Urinary bladder (tissue), 4 donors: ENCODE measurements around the gene ITPR2. TPM values are rescaled to one million over a fixed set of nuclear protein-coding genes. Genes with fewer than 3 reads are reported as not detected.
"Not testable (repeated sequence)": the region's sequence is repeated elsewhere in the genome, so short reads cannot be mapped to it uniquely, and the experiment has no call there.

Source experiments
- DNase-seq: peaks from one replicate; pipeline ENCODE4 v3.0.0-alpha.2; 2015; ENCODE audit errors: extremely low spot score
- H3K27ac ChIP-seq: one replicate; pipeline ENCODE4 v1.5.1; 2013; ENCODE audit warnings: low read depth, mild to moderate bottlenecking, moderate library complexity
- H3K36me3 ChIP-seq: one replicate; pipeline ENCODE4 v1.6.1; 2013; ENCODE audit warnings: mild to moderate bottlenecking, moderate library complexity; ENCODE audit not compliant: insufficient read depth
- H3K4me1 ChIP-seq: one replicate; pipeline ENCODE4 v1.6.1; 2013; ENCODE audit warnings: mild to moderate bottlenecking, moderate library complexity; ENCODE audit not compliant: insufficient read depth
- H3K4me3 ChIP-seq: one replicate; pipeline ENCODE4 v1.5.1; 2013; ENCODE audit warnings: low read depth, low read length
- WGBS: extraction: QIAGEN DNeasy Blood & Tissue Kit; methylation state at CpG from one replicate; pipeline ENCODE4 v1.1.7; 2013; 5-methylcytosine and 5-hydroxymethylcytosine counted together
- polyA plus RNA-seq: library from polyadenylated mRNA; stranded (reverse); fragments of 200-250 nt; gene quantifications from one replicate; pipeline ENCODE4 v1.2.3, GENCODE V29; 2013
- total RNA-seq: library from RNA; depleted of rRNA; stranded (reverse); fragments of >200 nt; gene quantifications from one replicate; pipeline ENCODE4 v1.2.3, GENCODE V29; 2014
- donor health status: healthy with polysubstance abuse.
- donor health status: healthy.

ITPR2 gene
- total and polyA plus RNA-seq, 2 donors = 5.6 to 48.2 TPM

DNA sequence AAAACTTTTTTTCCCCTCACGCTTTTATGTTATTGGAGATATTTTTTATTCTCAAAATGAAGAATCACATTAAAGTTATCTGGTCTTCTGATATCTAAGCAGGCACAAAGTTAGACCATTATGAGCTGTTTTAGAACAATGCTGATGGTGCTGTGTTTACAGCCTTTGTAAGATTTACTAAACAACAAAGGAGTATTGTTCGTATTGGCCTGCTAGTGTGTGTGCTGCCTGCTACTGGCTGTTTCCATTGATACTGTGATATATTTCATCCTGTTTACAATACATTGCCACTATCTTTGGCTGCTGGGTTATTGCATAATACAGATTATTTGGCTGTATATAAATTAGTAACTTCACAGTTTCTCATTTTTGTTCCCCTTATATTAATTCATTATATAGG is 220.8 kb downstream of the ITPR2 start:
- 92% methylated on average over 2 of the region's 2 CpGs for WGBS
- H3K4me1 ChIP-seq = no peaks in the 10 kb centered on the region
- no peak overlapping the region for H3K4me3 ChIP-seq
- H3K27ac ChIP-seq = no peak overlapping the region
- DNase-seq = no peak
- H3K36me3 ChIP-seq = no peaks in the 10 kb centered on the region

DNA sequence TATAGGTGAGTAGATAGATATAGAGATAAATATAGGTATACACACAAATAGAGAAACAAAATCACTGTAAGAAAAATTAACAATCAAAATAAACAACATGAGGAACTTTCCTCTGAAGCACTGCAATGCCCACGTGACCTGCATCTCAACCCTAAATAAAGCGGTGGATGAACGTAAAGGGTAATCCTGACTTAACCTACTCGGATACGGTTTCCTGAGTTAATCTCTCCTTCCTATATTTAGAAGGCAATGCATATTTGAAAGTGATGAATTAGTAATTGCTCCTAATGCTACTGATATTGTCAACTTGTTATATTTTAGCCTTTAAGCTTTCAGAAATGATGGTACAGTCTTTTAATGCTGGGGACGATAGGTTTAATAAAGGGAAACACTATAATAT is 221.4 kb downstream of the ITPR2 start:
- Histone ChIP-seq H3K27ac (no peak overlapping the region), H3K4me3 (no peak overlapping the region), H3K4me1 (no peaks in the 10 kb centered on the region), H3K36me3 (no peaks in the 10 kb centered on the region)
- 85% methylated on average over 6 of the region's 6 CpGs for WGBS
- no peak for DNase-seq

DNA sequence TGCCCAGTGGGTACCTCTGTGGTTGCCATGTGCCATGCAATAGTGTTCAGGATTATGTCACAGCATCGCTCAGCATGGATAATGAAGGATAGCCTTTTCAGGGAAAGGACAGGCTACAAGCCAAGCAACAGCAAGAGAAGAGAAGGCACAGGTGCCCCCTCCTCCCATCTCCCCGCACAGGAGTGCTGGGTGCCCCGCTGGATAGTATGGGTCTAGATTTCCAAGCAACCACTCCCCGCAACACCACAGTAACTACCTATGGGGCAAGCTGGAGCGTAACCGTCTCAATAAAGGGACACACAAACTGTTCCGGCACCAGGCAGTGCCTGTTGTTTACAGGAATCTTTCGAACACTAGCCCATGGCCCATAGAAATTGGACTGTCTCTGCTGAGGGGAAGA is 222.2 kb downstream of the ITPR2 start:
- Histone ChIP-seq H3K36me3 (no peaks in the 10 kb centered on the region), H3K4me1 (no peaks in the 10 kb centered on the region), H3K4me3 (no peak overlapping the region), H3K27ac (no peak overlapping the region)
- 98% methylated on average over 8 of the region's 8 CpGs for WGBS
- DNase-seq = no peak

DNA sequence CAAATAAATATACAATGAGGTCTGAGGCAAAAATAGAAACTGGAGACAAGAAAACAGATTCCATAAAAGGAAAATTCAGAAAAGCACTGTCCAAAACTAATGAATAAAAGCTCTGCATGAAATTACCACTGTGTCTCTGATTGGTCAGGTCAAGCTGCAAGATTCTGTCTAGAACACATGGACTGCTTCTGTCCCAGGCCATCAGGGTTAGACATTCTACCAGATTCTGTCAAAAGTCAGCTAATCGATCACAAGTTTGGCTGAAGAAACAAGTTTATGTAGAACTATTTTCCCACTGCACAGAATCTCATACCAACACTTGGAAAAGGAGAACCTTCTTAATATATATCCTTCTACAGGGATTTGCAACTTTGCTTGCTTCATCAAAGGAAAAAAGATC is 223.0 kb downstream of the ITPR2 start:
- Histone ChIP-seq H3K36me3 (no peaks in the 10 kb centered on the region), H3K4me3 (no peak overlapping the region), H3K4me1 (no peaks in the 10 kb centered on the region), H3K27ac (no peak overlapping the region)
- 83% methylated on average over 1 of the region's 1 CpG for WGBS
- DNase-seq = no peak

DNA sequence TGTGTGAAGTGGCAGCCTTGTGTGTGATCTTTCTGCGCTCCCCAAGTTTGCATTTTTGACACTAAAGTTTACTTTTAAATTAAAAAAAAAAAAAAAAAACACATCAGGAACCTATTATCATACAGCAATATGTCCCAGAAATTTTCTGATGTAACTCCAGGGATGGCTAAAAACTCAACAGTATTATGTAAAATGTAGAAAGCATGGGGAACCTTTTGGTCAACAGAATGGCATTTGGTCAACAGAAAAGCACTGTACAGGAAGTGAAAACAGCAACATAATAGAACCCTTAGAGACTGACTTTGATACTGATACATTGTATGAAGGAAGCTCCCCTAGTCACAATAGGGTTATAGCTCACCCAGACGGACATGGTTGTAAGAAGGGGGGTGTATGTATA is 224.3 kb downstream of the ITPR2 start:
- no peak overlapping the region for H3K27ac ChIP-seq
- H3K4me1 ChIP-seq = no peaks in the 10 kb centered on the region
- WGBS = 88% methylated on average over 2 of the region's 2 CpGs
- no peak for DNase-seq
- H3K4me3 ChIP-seq = no peak overlapping the region
- H3K36me3 ChIP-seq = no peaks in the 10 kb centered on the region

DNA sequence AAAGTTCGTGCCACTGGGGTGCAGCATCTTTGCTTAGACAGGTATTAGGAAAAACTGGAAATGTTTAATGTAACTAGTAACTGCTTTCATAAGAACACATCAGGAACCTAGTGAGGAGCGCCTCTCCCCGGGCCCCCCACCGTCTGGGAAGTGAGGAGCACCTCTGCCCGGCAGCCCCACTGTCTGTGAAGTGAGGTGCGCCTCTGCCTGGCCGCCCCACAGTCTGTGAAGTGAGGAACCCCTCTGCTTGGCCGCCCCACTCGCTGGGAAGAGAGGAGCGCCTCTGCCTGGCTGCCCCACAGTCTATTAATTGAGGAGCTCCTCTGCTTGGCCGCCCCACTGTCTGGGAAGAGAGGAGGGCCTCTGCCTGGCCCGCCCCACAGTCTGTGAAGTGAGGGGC is 224.7 kb downstream of the ITPR2 start:
- no peak for DNase-seq
- H3K4me1 ChIP-seq = no peaks in the 10 kb centered on the region
- no peaks in the 10 kb centered on the region for H3K36me3 ChIP-seq
- WGBS = 97% methylated on average over 12 of the region's 12 CpGs
- H3K27ac ChIP-seq = no peak overlapping the region
- H3K4me3 ChIP-seq = no peak overlapping the region

DNA sequence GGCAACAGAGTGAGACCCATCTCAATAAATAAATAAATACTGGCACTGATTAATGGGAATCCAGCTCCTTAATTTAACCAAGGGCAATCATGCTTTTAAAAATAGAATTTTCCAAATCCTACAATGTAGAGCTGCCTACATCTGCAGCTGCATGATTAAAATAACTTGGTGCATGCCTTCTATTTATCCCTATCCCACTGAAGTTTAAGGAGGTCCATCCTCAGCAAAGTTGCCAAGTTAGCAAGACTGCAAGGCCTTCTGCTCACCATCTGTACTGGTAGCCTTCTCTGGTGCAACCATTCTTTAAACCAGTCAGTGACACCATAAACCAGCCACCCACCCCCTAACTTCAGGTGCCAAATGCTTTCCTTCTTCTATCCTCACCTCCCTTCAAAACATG is 226.1 kb downstream of the ITPR2 start:
- no peak for DNase-seq
- Histone ChIP-seq H3K27ac (no peak overlapping the region), H3K4me3 (no peak overlapping the region), H3K4me1 (no peaks in the 10 kb centered on the region), H3K36me3 (no peaks in the 10 kb centered on the region)

DNA sequence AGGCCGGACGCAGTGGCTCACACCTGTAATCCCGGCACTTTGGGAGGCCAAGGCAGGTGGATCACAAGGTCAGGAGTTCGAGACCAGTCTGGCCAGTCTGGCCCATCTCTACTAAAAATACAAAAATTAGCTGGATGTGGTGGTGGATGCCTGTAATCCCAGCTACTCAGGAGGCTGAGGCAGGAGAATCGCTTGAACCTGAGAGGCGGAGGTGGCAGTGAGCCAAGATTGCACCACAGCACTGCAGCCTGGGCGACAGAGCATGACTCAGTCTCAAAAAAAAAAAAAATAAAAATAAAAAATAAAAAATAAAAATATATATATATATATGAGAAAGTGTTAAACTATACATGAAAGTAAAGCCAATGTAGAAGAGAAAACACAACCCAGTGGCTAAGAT is 228.2 kb downstream of the ITPR2 start:
- H3K36me3 ChIP-seq, H3K4me3 ChIP-seq, H3K27ac ChIP-seq, DNase-seq, H3K4me1 ChIP-seq: not testable (repeated sequence)
- WGBS = 95% methylated on average over 7 of the region's 7 CpGs

DNA sequence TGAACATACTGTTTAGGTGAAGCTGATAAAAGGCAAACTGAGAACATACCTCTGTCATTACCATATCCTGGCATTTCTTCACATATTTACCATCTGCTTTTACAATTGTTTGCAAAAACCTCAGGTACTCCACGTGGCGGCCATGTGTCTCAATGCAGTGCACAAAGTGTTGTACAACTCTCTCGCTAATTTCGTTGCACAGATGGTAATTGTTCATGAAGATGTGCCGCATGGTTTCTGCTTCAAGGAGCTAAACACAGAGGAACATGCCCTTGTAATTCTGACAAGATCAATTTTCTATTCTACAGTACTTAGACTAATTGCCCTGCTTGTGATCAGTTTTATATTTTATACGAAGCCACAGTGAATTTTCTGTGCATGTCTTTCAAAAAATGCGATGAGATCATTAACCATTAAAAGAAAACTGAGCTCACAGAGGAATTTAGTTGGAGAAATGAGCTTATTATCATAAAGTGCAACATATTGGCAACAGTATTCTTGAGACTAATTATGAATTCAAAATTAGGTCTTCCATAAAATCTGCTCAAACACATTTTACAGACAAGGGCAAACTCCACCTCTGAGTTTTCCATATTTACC is 233.8 kb downstream of the ITPR2 start:
- peaks cover 2% of the 10 kb centered on the region for H3K36me3 ChIP-seq

DNA sequence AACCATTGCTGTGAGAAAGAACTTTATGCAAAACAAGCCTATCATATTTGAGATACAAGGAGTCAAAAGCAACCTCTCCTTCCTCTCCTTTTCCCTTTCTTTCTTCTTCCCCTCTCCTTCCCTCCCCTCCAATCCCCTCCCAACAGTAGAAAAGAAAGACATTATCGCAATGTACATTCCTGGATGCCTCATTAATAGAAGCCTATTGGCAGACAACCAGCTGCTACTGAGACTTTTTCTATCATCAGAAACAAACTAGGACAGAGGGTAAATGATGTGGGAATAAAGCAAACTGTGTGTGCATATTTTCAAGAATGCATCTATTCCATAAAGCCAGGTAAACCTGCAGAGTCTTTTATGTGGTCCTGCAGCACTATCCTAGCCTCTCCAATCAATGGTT is 237.2 kb downstream of the ITPR2 start:
- Histone ChIP-seq H3K4me1 (no peaks in the 10 kb centered on the region), H3K27ac (no peak overlapping the region), H3K4me3 (no peak overlapping the region), H3K36me3 (peaks cover 2% of the 10 kb centered on the region)
- no peak for DNase-seq
- WGBS = 86% methylated on average over 1 of the region's 1 CpG

More for the DNA sequence above, 233.8 kb downstream of the ITPR2 start:
- H3K4me1 ChIP-seq = no peaks in the 10 kb centered on the region
- DNase-seq = no peak
- no peak overlapping the region for H3K4me3 ChIP-seq
- WGBS = 87% methylated on average over 7 of the region's 7 CpGs
- no peak overlapping the region for H3K27ac ChIP-seq

DNA sequence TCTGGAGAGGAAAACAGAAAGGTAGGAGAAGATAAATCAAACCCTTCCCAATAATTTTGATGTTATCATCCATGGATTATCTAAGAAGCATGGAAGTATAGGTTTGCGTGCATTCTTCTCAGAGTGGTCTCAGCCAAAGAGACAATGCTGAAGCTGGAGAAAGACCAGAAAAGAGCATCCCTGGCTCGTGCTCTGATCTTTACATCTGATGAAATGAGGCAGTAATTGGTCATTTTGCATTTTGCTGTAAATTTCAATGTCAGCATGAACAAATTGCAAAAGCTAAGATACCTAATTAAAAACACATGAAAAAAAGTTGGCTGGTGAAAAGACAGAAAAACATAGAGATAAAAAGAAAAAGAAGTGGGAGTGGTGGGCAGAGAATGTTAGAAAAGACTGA is 252.4 kb downstream of the ITPR2 start:
- H3K4me1 ChIP-seq = no peaks in the 10 kb centered on the region
- no peak overlapping the region for H3K27ac ChIP-seq
- peaks cover 3% of the 10 kb centered on the region for H3K36me3 ChIP-seq
- no peak overlapping the region for H3K4me3 ChIP-seq
- DNase-seq = no peak
- WGBS = 88% methylated on average over 2 of the region's 2 CpGs

DNA sequence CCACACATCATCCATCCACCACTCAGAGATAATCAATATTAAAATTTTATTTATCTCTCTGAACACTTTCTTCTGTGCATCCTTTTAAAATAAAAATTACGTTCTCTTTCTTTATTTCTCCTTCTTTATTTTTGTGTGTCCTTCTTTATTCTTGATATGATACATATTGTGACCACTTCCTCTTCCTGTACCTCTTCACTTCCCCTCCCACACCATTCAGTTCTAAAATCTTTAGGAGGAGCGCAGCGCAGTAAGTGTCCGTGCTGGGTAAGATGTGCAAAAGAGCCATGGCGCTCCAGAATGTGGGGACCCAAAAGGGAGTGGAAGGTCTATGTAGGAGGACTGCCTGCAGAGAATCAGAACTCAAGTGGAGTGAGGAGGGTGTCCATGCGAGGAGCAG is 256.7 kb downstream of the ITPR2 start:
- Histone ChIP-seq H3K4me1 (no peaks in the 10 kb centered on the region), H3K27ac (no peak overlapping the region), H3K36me3 (peaks cover 3% of the 10 kb centered on the region), H3K4me3 (no peak overlapping the region)
- 88% methylated on average over 6 of the region's 6 CpGs for WGBS
- DNase-seq = no peak

DNA sequence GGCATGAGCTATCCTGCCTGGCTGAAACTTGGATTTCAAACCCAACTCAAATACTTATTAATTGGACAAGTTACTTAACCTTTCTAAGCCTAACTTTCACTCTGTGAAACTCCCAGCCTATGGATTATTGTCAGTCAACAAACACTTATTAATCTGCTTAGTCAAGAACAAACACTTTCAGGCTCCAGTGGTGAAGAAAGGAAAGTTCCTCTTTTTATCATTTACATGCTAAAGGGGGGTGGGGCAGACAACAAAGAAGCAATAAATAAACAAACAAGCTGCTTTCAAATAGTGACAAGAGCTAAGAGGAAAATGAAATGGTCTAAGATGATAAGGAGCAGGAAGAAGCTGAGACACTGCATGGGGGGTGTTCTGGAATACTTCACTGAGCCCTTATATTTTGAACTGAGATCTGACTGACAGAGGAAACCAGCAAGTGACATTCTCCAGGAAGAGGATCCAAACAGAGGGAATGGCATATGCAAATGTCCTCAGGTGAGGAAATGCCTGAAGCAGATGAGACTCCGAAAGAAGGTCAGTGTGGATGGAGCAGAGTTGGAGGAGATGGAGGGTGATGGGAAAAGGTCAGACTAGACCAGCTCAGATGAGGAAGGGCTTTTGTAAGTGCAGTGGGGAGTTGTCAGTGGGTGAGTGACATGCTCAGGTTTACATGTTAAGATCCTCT is 259.6 kb downstream of the ITPR2 start:
- H3K36me3 ChIP-seq = peaks cover under 1% of the 10 kb centered on the region
- H3K4me1 ChIP-seq = no peaks in the 10 kb centered on the region
- H3K27ac ChIP-seq = no peak overlapping the region
- DNase-seq = no peak
- no peak overlapping the region for H3K4me3 ChIP-seq
- 98% methylated on average over 1 of the region's 1 CpG for WGBS

DNA sequence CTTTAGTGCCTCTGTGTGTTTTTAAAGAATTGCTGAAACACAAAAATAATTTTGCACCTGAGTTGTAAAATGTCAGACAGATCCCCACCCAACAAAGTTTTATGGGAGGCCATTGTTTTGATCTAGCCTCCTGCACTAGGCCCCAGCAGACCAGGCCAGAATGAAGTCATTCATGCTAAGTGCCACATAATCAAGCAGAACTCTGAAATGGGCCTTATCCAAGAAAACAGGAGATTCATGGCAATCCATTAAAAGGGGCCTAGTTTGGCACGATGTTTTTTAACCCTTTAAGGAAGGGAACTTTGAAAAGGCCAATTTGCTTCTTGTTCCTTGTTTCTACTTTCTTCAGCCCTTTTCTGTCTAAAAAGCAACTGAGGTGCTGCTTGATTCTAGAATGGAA is 260.9 kb downstream of the ITPR2 start:
- Histone ChIP-seq H3K36me3 (no peaks in the 10 kb centered on the region), H3K4me3 (no peak overlapping the region), H3K4me1 (no peaks in the 10 kb centered on the region), H3K27ac (no peak overlapping the region)
- no peak for DNase-seq
- 9% methylated on average over 1 of the region's 1 CpG for WGBS

DNA sequence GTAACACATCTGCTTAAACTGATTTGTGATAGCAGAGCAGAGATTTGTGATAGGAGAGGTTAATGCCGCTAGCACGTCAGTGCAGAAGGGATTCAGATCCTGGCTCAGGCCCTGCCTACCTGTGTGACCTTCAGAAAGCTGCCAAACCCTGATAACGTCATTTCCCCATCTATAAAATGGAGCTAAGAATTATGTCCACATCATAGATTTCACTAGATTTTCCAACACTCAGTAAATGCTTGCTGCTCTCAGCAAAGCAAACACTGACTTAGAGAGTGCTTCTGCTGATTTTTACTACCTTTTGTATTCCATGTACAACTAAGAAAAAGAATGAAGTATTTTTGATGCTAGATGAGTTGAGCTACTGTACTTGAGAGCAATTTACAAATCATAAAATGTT is 261.4 kb downstream of the ITPR2 start:
- no peak for DNase-seq
- H3K4me3 ChIP-seq = no peak overlapping the region
- 80% methylated on average over 3 of the region's 3 CpGs for WGBS
- no peak overlapping the region for H3K27ac ChIP-seq
- no peaks in the 10 kb centered on the region for H3K4me1 ChIP-seq
- no peaks in the 10 kb centered on the region for H3K36me3 ChIP-seq
